Fibroblast of villous mesenchyme (primary cell): ENCODE measurements around the gene USP4. TPM values are rescaled to one million over a fixed set of nuclear protein-coding genes. Genes with fewer than 3 reads are reported as not detected.
"Not testable (repeated sequence)": the region's sequence is repeated elsewhere in the genome, so short reads cannot be mapped to it uniquely, and the experiment has no call there.

Source experiments
- DNase-seq: peaks from one replicate; pipeline ENCODE4 v3.0.0-alpha.2; 2010; ENCODE audit warnings: low read depth
- H3K4me3 ChIP-seq: 2 replicates; pipeline ENCODE4 v1.5.1; 2011; ENCODE audit warnings: low read depth, mild to moderate bottlenecking, low read length
- total RNA-seq: library from RNA; depleted of rRNA; stranded (reverse); fragments of >200 nt; gene quantifications from 2 replicates; pipeline ENCODE4 v1.2.3, GENCODE V29; 2012
- TF ChIP-seq, protein P1 (sequence below): IDR thresholded peaks from 2 replicates; pipeline ENCODE4 v1.5.1; 2012; ENCODE audit warnings: low read depth, mild to moderate bottlenecking, low read length; ENCODE audit not compliant: insufficient read depth

Gene USP4
- total RNA-seq, 1 donor, result 23.3 TPM

DNA sequence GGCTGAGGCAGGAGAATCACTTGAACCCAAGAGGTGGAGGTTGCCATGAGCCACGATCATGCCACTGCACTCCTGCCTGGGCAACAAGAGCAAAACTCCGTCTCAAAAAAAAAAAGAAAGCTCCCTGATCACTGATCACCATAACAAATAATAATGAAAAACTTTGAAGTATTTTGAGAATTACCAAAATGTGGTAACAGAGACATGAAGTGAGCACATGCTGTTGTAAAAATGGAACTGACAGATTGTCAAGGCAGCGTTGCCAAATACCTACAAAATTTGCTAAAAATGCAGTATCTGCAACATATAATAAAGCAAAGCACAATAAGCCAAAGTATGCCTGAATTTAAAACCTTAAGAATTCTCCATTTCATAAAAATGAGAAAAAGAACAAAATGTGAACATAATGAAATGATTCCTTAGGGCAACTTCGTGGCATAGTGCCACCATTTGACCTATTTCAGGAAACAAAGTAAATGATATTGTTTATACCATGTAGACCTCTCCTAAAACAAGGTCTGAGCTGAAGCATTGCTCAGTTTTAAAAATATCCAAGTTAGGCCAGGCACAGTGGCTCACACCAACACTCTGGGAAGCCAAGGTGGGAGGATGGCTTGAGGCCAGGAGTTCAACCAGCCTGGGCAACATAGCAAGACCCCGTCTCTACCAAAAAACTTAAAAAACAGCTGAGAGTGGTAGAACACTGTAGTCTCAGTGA lies 5.8 kb downstream of the USP4 start:
- DNase-seq, result no peak
- TF ChIP-seq, protein P1, sequence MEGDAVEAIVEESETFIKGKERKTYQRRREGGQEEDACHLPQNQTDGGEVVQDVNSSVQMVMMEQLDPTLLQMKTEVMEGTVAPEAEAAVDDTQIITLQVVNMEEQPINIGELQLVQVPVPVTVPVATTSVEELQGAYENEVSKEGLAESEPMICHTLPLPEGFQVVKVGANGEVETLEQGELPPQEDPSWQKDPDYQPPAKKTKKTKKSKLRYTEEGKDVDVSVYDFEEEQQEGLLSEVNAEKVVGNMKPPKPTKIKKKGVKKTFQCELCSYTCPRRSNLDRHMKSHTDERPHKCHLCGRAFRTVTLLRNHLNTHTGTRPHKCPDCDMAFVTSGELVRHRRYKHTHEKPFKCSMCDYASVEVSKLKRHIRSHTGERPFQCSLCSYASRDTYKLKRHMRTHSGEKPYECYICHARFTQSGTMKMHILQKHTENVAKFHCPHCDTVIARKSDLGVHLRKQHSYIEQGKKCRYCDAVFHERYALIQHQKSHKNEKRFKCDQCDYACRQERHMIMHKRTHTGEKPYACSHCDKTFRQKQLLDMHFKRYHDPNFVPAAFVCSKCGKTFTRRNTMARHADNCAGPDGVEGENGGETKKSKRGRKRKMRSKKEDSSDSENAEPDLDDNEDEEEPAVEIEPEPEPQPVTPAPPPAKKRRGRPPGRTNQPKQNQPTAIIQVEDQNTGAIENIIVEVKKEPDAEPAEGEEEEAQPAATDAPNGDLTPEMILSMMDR, result no peak
- H3K4me3 ChIP-seq, result no peak overlapping the region

DNA sequence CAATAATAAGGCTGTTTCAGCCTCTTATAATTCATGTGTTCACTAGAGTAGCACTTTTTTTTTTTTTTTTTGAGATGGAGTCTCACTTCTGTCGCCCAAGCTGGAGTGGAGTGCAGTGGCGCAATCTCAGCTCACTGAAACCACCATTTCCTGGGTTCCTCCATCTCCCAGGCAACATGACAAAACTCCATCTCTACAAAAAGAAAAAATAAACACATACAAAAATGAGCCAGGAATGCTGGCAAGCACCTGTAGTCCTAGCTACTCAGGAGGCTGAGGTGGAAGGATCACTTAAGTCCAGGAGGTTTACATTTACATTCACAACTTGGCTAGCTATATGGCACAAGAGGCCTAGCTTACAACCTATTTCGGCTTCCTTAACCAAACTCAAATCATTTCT lies 6.8 kb downstream of the USP4 start:
- TF ChIP-seq, protein P1, result no peak

DNA sequence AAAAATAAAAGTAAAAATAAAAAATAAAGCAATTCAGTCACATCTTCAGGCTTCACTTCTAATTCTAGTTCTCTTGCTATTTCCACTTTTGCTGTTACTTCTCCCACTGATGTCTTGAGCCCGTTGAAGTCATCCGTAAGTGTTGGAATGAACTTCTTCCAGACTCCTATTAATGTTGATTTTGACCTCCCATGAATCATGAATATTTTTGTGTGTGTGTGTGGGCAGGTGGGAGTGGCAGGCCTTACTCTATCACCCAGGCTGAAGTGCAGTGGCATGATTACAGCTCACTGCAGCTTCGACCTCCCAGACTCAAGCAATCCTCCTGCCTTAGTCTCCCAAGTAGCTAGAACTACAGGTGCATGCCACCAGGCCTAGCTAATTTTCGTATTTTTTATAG lies 10.7 kb downstream of the USP4 start:
- no peak overlapping the region for H3K4me3 ChIP-seq
- TF ChIP-seq, protein P1, result no peak
- no peak for DNase-seq

More for the DNA sequence above, 6.8 kb downstream of the USP4 start:
- no peak overlapping the region for H3K4me3 ChIP-seq
- DNase-seq, result no peak

DNA sequence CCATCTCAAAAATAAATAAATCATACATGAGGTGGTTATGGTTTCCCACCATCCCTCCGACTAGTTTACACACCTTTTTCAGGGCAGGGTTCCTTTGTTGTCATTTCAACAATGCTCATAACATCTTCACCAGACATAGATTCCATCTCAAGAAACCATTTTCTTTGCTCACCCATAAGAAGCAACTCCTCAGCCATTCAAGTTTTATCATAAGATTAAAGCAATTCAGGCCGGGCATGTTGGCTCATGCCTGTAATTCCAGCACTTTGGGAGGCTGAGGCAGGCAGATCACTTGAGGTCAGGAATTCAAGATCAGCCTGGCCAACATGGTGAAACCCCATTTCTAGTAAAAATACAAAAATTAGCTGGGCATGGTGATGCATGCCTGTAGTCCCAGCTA lies 11.5 kb downstream of the USP4 start:
- H3K4me3 ChIP-seq, DNase-seq: not testable (repeated sequence)

- DNase-seq, result no peak
- H3K4me3 ChIP-seq, result no peak overlapping the region
- TF ChIP-seq, protein P1, result peak; percentile 31
Measured at GRCh38 chr3:49327485-49327884, 12.4 kb downstream of the USP4 start.

- TF ChIP-seq, protein P1, result no peak
Measured at GRCh38 chr3:49324768-49325167, 15.1 kb downstream of the USP4 start.

GRCh38 chr3:49316696-49317457 lies 23.0 kb downstream of the USP4 start:
- no peak overlapping the region for H3K4me3 ChIP-seq
- no peak for DNase-seq
- TF ChIP-seq, protein P1, result no peak

More at GRCh38 chr3:49324768-49325167, 15.1 kb downstream of the USP4 start:
- DNase-seq, result no peak
- no peak overlapping the region for H3K4me3 ChIP-seq
